HepG2 (cell line): ENCODE measurements around the gene HK2. TPM values are rescaled to one million over a fixed set of nuclear protein-coding genes. Genes with fewer than 3 reads are reported as not detected.
A peak's percentile ranks its signal among the peaks of the same experiment; 100 is the strongest.

Experiments
- FOXJ3 ChIP-seq: sonication (generic); formaldehyde crosslinking; IDR thresholded peaks from 2 replicates; pipeline ENCODE4 v1.4.0; 2020; ENCODE audit warnings: missing genetic modification reagents, mild to moderate bottlenecking, borderline replicate concordance
- GABPB1 ChIP-seq: IDR thresholded peaks from 2 replicates; pipeline ENCODE4 v1.6.1; 2016; ENCODE audit warnings: mild to moderate bottlenecking, missing genetic modification reagents, moderate library complexity, missing compliant biosample characterization
- HNF4G ChIP-seq, 2 experiments: sonication (generic) in 1 of 2; formaldehyde crosslinking in 1 of 2; IDR thresholded peaks; 2 replicates each; pipeline versions ENCODE4 v1.4.0 to v1.6.1; 2011 to 2020; ENCODE audit warnings: borderline replicate concordance in 2 of 2, low read depth in 2 of 2, mild to moderate bottlenecking in 2 of 2, low read length in 1 of 2, missing genetic modification reagents in 1 of 2, moderate library complexity in 1 of 2
- MED1 ChIP-seq: sonication (generic); formaldehyde crosslinking; IDR thresholded peaks from 2 replicates; pipeline ENCODE4 v1.4.0; 2020; ENCODE audit warnings: missing genetic modification reagents
- NR2C2 ChIP-seq: sonication (generic); formaldehyde crosslinking; IDR thresholded peaks from 2 replicates; pipeline ENCODE4 v1.4.0; 2020; ENCODE audit warnings: missing genetic modification reagents, mild to moderate bottlenecking, moderate library complexity, borderline replicate concordance
- NR2F2 ChIP-seq: IDR thresholded peaks from 2 replicates; pipeline ENCODE4 v1.6.1; 2012; ENCODE audit warnings: low read depth, inconsistent platforms, borderline replicate concordance
- PHF8 ChIP-seq: sonication (generic); formaldehyde crosslinking; IDR thresholded peaks from 2 replicates; pipeline ENCODE4 v1.5.0; 2020; ENCODE audit warnings: missing genetic modification reagents
- RAD21 ChIP-seq: fragments of 450-650 bp; formaldehyde crosslinking; IDR thresholded peaks from 2 replicates; pipeline ENCODE4 v1.5.0; 2020; ENCODE audit warnings: mild to moderate bottlenecking
- RAD51 ChIP-seq: fragments of 450-650 bp; IDR thresholded peaks from 2 replicates; pipeline ENCODE4 v1.6.1; 2016; ENCODE audit warnings: borderline replicate concordance
- RBM22 ChIP-seq: fragments of 200-400 bp; formaldehyde crosslinking; optimal IDR thresholded peaks from 2 replicates; pipeline ENCODE3; 2017; ENCODE audit warnings: mild to moderate bottlenecking, low read length, moderate library complexity
- THRA ChIP-seq: sonication (generic); formaldehyde crosslinking; IDR thresholded peaks from 2 replicates; pipeline ENCODE4 v1.4.0; 2020; ENCODE audit warnings: missing genetic modification reagents, borderline replicate concordance
- ZFP90 ChIP-seq: sonication (generic); formaldehyde crosslinking; IDR thresholded peaks from 2 replicates; pipeline ENCODE4 v1.8.0; 2022; ENCODE audit warnings: missing genetic modification reagents, mild to moderate bottlenecking, inconsistent platforms, borderline replicate concordance
- ZNF136 ChIP-seq: sonication (generic); formaldehyde crosslinking; IDR thresholded peaks from 2 replicates; pipeline ENCODE4 v1.8.1; 2022; ENCODE audit warnings: low read depth, mild to moderate bottlenecking, moderate library complexity, missing genetic modification reagents
- ZNF143 ChIP-seq: sonication (generic); formaldehyde crosslinking; IDR thresholded peaks from 2 replicates; pipeline ENCODE4 v1.4.0; 2020; ENCODE audit warnings: missing genetic modification reagents
- ZNF160 ChIP-seq: sonication (generic); formaldehyde crosslinking; IDR thresholded peaks from 2 replicates; pipeline ENCODE4 v1.8.0; 2022; ENCODE audit warnings: mild to moderate bottlenecking, inconsistent platforms, missing genetic modification reagents
- ZNF205 ChIP-seq: IDR thresholded peaks from 2 replicates; pipeline ENCODE4 v1.6.1; 2018; ENCODE audit warnings: missing biosample characterization, missing genetic modification reagents
- ZNF263 ChIP-seq: sonication (generic); formaldehyde crosslinking; IDR thresholded peaks from 2 replicates; pipeline ENCODE4 v1.4.0; 2020; ENCODE audit warnings: missing genetic modification reagents
- ZNF414 ChIP-seq: sonication (generic); formaldehyde crosslinking; IDR thresholded peaks from 2 replicates; pipeline ENCODE4 v1.5.0; 2020; ENCODE audit warnings: missing genetic modification reagents
- ZNF549 ChIP-seq: sonication (generic); formaldehyde crosslinking; IDR thresholded peaks from 2 replicates; pipeline ENCODE4 v1.5.0; 2020; ENCODE audit warnings: missing genetic modification reagents
- ZNF574 ChIP-seq: sonication (generic); formaldehyde crosslinking; IDR thresholded peaks from 2 replicates; pipeline ENCODE4 v1.4.0; 2020; ENCODE audit warnings: missing genetic modification reagents
- ZNF644 ChIP-seq: IDR thresholded peaks from 2 replicates; pipeline ENCODE4 v1.6.1; 2016; ENCODE audit warnings: low read depth
- polyA plus RNA-seq, 8 experiments: library from polyadenylated mRNA; depleted of rRNA in 3 of 8; stranded (reverse) in 7 of 8; unstranded in 1 of 8; fragments of >200 nt; fragmentation: Illumina TruSeq in 4 of 8; extraction: Trizol in 4 of 8; gene quantifications; 2 replicates each; pipeline versions ENCODE4 v1.2.1 to v1.2.3, GENCODE V29; 2011 to 2016; ENCODE audit warnings: low read depth in 4 of 8, missing spikeins in 1 of 8, mixed read lengths in 1 of 8; ENCODE audit not compliant: insufficient read depth in 1 of 8
- total RNA-seq, 5 experiments: library from RNA; depleted of rRNA; stranded (reverse); fragments of >200 nt; fragmentation: Illumina TruSeq; extraction: Trizol; gene quantifications; 2 replicates each; pipeline ENCODE4 v1.2.3, GENCODE V29; 2016; ENCODE audit warnings: low read depth in 1 of 5

The HK2 gene
- total and polyA plus RNA-seq, 2 of the 13 experiments (the other 11 are each of a cell fraction or from before 2014, with no cell fraction given): 13.2 to 101 TPM

GRCh38 chr2:74924463-74925265, 90.7 kb downstream of the HK2 start (continued):
- TF ChIP-seq ZNF160 (CRISPR knock-in tag) (0 out of 2 replicates have a peak, but pooled peaks have one; percentile 52), RBM22 (peak; percentile 60), PHF8 (CRISPR knock-in tag) (0 out of 2 replicates have a peak, but pooled peaks have one; percentile 12), THRA (0 out of 2 replicates have a peak, but pooled peaks have one; percentile 45), ZNF549 (CRISPR knock-in tag) (0 out of 2 replicates have a peak, but pooled peaks have one; percentile 57), RAD21 (CRISPR knock-in tag) (0 out of 2 replicates have a peak, but pooled peaks have one; percentile 13), ZNF574 (peak; percentile 43), RAD51 (no peak), HNF4G (IDR thresholded peaks at IDR 0.05; ENCODE audit: borderline replicate concordance, low read depth, low read length) (0 out of 2 replicates have a peak, but pooled peaks have one; percentile 35), HNF4G (CRISPR knock-in tag; IDR thresholded peaks at IDR 0.05; ENCODE audit: borderline replicate concordance, low read depth) (peak; percentile 65; the same call in 1 of the 2 replicates), NR2C2 (CRISPR knock-in tag) (peak; percentile 34; the same call in 1 of the 2 replicates), FOXJ3 (CRISPR knock-in tag) (peak; percentile 61; the same call in 1 of the 2 replicates), MED1 (peak; percentile 38), ZFP90 (CRISPR knock-in tag) (peak; percentile 83; the same call in 1 of the 2 replicates), NR2F2 (peak; percentile 19; the same call in 1 of the 2 replicates), ZNF263 (0 out of 2 replicates have a peak, but pooled peaks have one; percentile 23), ZNF644 (CRISPR knock-in tag) (peak; percentile 18; the same call in 1 of the 2 replicates), ZNF414 (0 out of 2 replicates have a peak, but pooled peaks have one; percentile 44), ZNF205 (CRISPR knock-in tag) (0 out of 2 replicates have a peak, but pooled peaks have one; percentile 58), ZNF143 (CRISPR knock-in tag) (peak; percentile 78), ZNF136 (CRISPR knock-in tag) (peak; percentile 45; the same call in 1 of the 2 replicates), GABPB1 (CRISPR knock-in tag) (0 out of 2 replicates have a peak, but pooled peaks have one; percentile 23)
